ENCODE results near the gene CCNL1. TPM values are rescaled to one million over a fixed set of nuclear protein-coding genes. Genes with fewer than 3 reads are reported as not detected.

The CCNL1 gene
- total RNA-seq, 1 donor from 2014 or later, result 99.9 TPM

GRCh38 chr3:157126365-157126764 lies 33.6 kb downstream of the CCNL1 start:
- H3K36me3 ChIP-seq (ENCODE audit: control insufficient read depth, insufficient read depth, low read length), result no peaks in the 10 kb centered on the region
- H3K4me3 ChIP-seq (ENCODE audit: low read depth, low read length), result no peak overlapping the region
- no peaks in the 10 kb centered on the region for H3K27me3 ChIP-seq (ENCODE audit: control insufficient read depth, insufficient read depth, low read length)
- TF ChIP-seq CTCF (IDR thresholded peaks at IDR 0.05; ENCODE audit: insufficient read depth, low read length, poor library complexity, severe bottlenecking), result no peak
- DNase-seq (ENCODE audit: low read depth), result no peak

GRCh38 chr3:157125101-157125500 lies 34.8 kb downstream of the CCNL1 start:
- no peak for DNase-seq (ENCODE audit: low read depth)
- no peak for TF ChIP-seq CTCF (IDR thresholded peaks at IDR 0.05; ENCODE audit: insufficient read depth, low read length, poor library complexity, severe bottlenecking)
- H3K27me3 ChIP-seq (ENCODE audit: control insufficient read depth, insufficient read depth, low read length), result no peaks in the 10 kb centered on the region
- H3K4me3 ChIP-seq (ENCODE audit: low read depth, low read length), result no peak overlapping the region
- no peaks in the 10 kb centered on the region for H3K36me3 ChIP-seq (ENCODE audit: control insufficient read depth, insufficient read depth, low read length)

- no peak for DNase-seq (ENCODE audit: low read depth)
- no peak for TF ChIP-seq CTCF (IDR thresholded peaks at IDR 0.05; ENCODE audit: insufficient read depth, low read length, poor library complexity, severe bottlenecking)
Measured at GRCh38 chr3:157123621-157124020, 36.3 kb downstream of the CCNL1 start.

GRCh38 chr3:157122832-157123427 lies 37.0 kb downstream of the CCNL1 start:
- Histone ChIP-seq H3K27me3 (ENCODE audit: control insufficient read depth, insufficient read depth, low read length) (no peaks in the 10 kb centered on the region), H3K36me3 (ENCODE audit: control insufficient read depth, insufficient read depth, low read length) (no peaks in the 10 kb centered on the region), H3K4me3 (ENCODE audit: low read depth, low read length) (no peak overlapping the region)
- TF ChIP-seq CTCF (IDR thresholded peaks at IDR 0.05; ENCODE audit: insufficient read depth, low read length, poor library complexity, severe bottlenecking), result no peak
- DNase-seq (ENCODE audit: low read depth), result no peak

More at GRCh38 chr3:157123621-157124020, 36.3 kb downstream of the CCNL1 start:
- no peaks in the 10 kb centered on the region for H3K36me3 ChIP-seq (ENCODE audit: control insufficient read depth, insufficient read depth, low read length)
- H3K4me3 ChIP-seq (ENCODE audit: low read depth, low read length), result no peak overlapping the region
- no peaks in the 10 kb centered on the region for H3K27me3 ChIP-seq (ENCODE audit: control insufficient read depth, insufficient read depth, low read length)

- peak; percentile 97 for DNase-seq (ENCODE audit: low read depth)
Measured at GRCh38 chr3:157122116-157122515, 37.8 kb downstream of the CCNL1 start.

More at GRCh38 chr3:157122116-157122515, 37.8 kb downstream of the CCNL1 start:
- H3K36me3 ChIP-seq (ENCODE audit: control insufficient read depth, insufficient read depth, low read length), result no peaks in the 10 kb centered on the region
- no peak overlapping the region for H3K4me3 ChIP-seq (ENCODE audit: low read depth, low read length)
- no peak for TF ChIP-seq CTCF (IDR thresholded peaks at IDR 0.05; ENCODE audit: insufficient read depth, low read length, poor library complexity, severe bottlenecking)
- no peaks in the 10 kb centered on the region for H3K27me3 ChIP-seq (ENCODE audit: control insufficient read depth, insufficient read depth, low read length)

Data from kidney epithelial cell (primary cell).